Sigmoid colon (tissue), 7 donors: Measurements from ENCODE around the gene FAM81A. TPM values are rescaled to one million over a fixed set of nuclear protein-coding genes. Genes with fewer than 3 reads are reported as not detected.
A peak's percentile ranks its signal among the peaks of the same experiment; 100 is the strongest.

Experiments
- DNase-seq: peaks from one replicate; pipeline ENCODE4 v3.0.0-alpha.2; 2019
- H3K27ac ChIP-seq, 4 donors: fragments of 200-600 bp; sonication (generic); one replicate each; pipeline ENCODE4 v1.5.1; 2016 to 2019; ENCODE audit warnings: mild to moderate bottlenecking in 1 of 4
- H3K27me3 ChIP-seq, 3 donors: fragments of 200-600 bp; sonication (generic); one replicate each; pipeline ENCODE4 v1.5.1; 2019; ENCODE audit warnings: mild to moderate bottlenecking in 1 of 3
- H3K36me3 ChIP-seq, 4 donors: fragments of 200-600 bp; sonication (generic); one replicate each; pipeline ENCODE4 v1.5.1; 2016 to 2019
- H3K4me1 ChIP-seq, 4 donors: fragments of 200-600 bp; sonication (generic); one replicate each; pipeline ENCODE4 v1.5.1; 2017 to 2019
- H3K4me3 ChIP-seq, 4 donors: fragments of 200-600 bp; sonication (generic); one replicate each; pipeline ENCODE4 v1.5.1; 2017 to 2019; ENCODE audit warnings: mild to moderate bottlenecking in 2 of 4, moderate library complexity in 1 of 4
- H3K9me3 ChIP-seq, 4 donors: fragments of 200-600 bp in 3 of 4; sonication (generic) in 3 of 4; one replicate each; pipeline versions ENCODE4 v1.5.1 to v1.6.1; 2013 to 2019
- EP300 ChIP-seq, 4 donors: sonication (generic); formaldehyde crosslinking; IDR thresholded peaks; one replicate each; pipeline ENCODE4 v1.6.1; 2017; ENCODE audit warnings: antibody characterized with exemption in 4 of 4
- POLR2A ChIP-seq, 2 donors: fragments of 450-650 bp; IDR thresholded peaks; one replicate each; pipeline ENCODE4 v1.6.1; 2016; ENCODE audit warnings: antibody characterized with exemption in 2 of 2, mild to moderate bottlenecking in 2 of 2, moderate library complexity in 2 of 2
- POLR2AphosphoS5 ChIP-seq, 4 donors: sonication (generic); formaldehyde crosslinking; IDR thresholded peaks; one replicate each; pipeline ENCODE4 v1.6.1; 2017; ENCODE audit warnings: antibody characterized with exemption in 4 of 4
- WGBS, 2 donors: extraction: QIAGEN DNeasy Blood & Tissue Kit; methylation state at CpG; one replicate each; pipeline ENCODE4 v1.1.7; 2013; 5-methylcytosine and 5-hydroxymethylcytosine counted together
- intact Hi-C: fragments of 100-400 bp; cut with DNase I; formaldehyde crosslinking; loops from one replicate; pipeline ENCODE4 v1.15.1; 2023
- polyA plus RNA-seq, 3 donors: library from polyadenylated mRNA; stranded (reverse); fragments of 200-250 nt; gene quantifications; one replicate each; pipeline ENCODE4 v1.2.3, GENCODE V29; 2013
- total RNA-seq, 4 donors: library from RNA; depleted of rRNA; stranded (reverse); fragments of >200 nt; gene quantifications; one replicate each; pipeline ENCODE4 v1.1.0, GENCODE V29; 2016
- TF ChIP-seq, protein P1 (sequence below), 4 experiments: fragments of 450-650 bp in 3 of 4; fragments of 200-600 bp in 1 of 4; IDR thresholded peaks; one replicate each; pipeline ENCODE4 v1.5.1; 2016 to 2019; ENCODE audit warnings: antibody characterized with exemption in 4 of 4, mild to moderate bottlenecking in 3 of 4, moderate library complexity in 2 of 4
- donor health status: healthy with polysubstance abuse.
- donor health status: Bipolar disorder and iron deficiency.
- donor health status: healthy.

FAM81A gene
- total and polyA plus RNA-seq, 7 donors, result under 0.01 to 4.7 (median 2.5) TPM; not detected in 1

DNA sequence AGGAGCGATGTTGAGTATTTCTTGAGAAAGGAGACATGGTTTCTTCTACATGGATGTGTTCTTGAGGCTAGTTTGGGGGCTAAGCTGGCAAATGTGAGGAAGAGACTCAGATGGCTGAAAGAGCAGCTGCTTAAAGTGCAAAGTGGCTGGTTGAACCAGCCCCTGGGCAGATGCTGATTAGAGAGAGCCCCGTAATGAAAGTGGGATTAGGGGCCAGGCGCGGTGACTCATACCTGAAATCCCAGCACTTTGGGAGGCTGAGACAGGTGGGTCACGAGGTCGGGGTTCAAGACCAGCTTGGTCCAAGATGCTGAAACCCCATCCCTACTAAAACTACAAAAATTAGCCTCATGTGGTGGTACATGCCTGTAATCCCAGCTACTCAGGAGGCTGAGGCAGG, 98.6 kb downstream of the FAM81A start:
- intact Hi-C loops, result no loop called here
- DNase-seq, result peak; percentile 39
- no peaks in the 10 kb centered on the region for H3K9me3 ChIP-seq
- H3K4me3 ChIP-seq, result no peak overlapping the region
- no peaks in the 10 kb centered on the region for H3K36me3 ChIP-seq
- H3K27ac ChIP-seq, result no peak overlapping the region
- WGBS, 2 donors, result 92 to 94% methylated on average over 6 of the region's 6 CpGs
- no peaks in the 10 kb centered on the region for H3K4me1 ChIP-seq
- H3K27me3 ChIP-seq, result no peaks in the 10 kb centered on the region
- TF ChIP-seq POLR2AphosphoS5 (IDR thresholded peaks at IDR 0.05) (no peak), EP300 (IDR thresholded peaks at IDR 0.05) (no peak), POLR2A (IDR thresholded peaks at IDR 0.05) (no peak)
- TF ChIP-seq, protein P1, sequence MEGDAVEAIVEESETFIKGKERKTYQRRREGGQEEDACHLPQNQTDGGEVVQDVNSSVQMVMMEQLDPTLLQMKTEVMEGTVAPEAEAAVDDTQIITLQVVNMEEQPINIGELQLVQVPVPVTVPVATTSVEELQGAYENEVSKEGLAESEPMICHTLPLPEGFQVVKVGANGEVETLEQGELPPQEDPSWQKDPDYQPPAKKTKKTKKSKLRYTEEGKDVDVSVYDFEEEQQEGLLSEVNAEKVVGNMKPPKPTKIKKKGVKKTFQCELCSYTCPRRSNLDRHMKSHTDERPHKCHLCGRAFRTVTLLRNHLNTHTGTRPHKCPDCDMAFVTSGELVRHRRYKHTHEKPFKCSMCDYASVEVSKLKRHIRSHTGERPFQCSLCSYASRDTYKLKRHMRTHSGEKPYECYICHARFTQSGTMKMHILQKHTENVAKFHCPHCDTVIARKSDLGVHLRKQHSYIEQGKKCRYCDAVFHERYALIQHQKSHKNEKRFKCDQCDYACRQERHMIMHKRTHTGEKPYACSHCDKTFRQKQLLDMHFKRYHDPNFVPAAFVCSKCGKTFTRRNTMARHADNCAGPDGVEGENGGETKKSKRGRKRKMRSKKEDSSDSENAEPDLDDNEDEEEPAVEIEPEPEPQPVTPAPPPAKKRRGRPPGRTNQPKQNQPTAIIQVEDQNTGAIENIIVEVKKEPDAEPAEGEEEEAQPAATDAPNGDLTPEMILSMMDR (IDR thresholded peaks at IDR 0.05), result no peak

DNA sequence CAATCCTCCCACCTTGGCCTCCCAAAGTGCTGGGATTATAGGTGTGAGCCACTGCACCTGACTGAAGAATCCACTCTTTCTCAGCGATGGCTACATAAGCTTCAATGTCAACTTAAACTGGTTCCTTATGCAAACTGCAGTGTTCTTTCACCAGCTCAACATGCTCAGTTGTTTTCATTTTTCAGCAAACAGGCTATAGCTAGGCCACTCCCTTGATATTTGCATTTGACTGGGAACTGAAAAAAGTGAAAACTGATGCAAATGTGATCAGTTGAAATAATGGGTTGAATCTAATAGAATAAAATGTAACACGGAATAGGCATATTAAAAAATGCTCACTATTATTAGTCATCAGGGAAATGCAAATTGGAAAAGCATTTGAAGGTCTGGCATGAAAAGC, 99.4 kb downstream of the FAM81A start:
- no peaks in the 10 kb centered on the region for H3K27me3 ChIP-seq
- 59 to 75% methylated on average over 2 of the region's 2 CpGs for WGBS, 2 donors
- TF ChIP-seq, protein P1 (IDR thresholded peaks at IDR 0.05), result no peak
- TF ChIP-seq POLR2A (IDR thresholded peaks at IDR 0.05) (no peak), EP300 (IDR thresholded peaks at IDR 0.05) (no peak), POLR2AphosphoS5 (IDR thresholded peaks at IDR 0.05) (no peak)
- intact Hi-C loops, result no loop called here
- no peak overlapping the region for H3K27ac ChIP-seq
- H3K9me3 ChIP-seq, result no peaks in the 10 kb centered on the region
- no peak for DNase-seq
- no peaks in the 10 kb centered on the region for H3K4me1 ChIP-seq
- no peak overlapping the region for H3K4me3 ChIP-seq
- H3K36me3 ChIP-seq, result no peaks in the 10 kb centered on the region

DNA sequence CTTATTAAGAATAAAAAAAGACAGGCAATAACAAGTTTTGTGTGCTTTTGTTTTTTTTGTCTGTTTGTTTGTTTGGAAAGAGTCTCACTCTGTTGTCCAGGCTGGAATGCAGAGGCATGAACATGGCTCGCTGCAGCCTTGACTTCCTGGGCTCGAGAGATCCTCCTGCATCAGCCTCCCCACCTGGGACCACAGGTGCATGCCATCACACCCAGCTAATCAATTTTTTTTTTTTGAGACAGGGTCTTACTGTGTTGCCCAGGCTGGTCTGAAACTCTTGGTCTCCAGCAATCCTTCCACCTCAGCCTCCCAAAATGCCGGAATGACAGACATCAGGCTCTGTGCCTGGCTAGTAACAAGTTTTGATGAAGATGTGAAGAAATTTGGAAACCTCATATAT, 100.5 kb downstream of the FAM81A start:
- TF ChIP-seq, protein P1 (IDR thresholded peaks at IDR 0.05), result no peak
- TF ChIP-seq POLR2AphosphoS5 (IDR thresholded peaks at IDR 0.05) (no peak), POLR2A (IDR thresholded peaks at IDR 0.05) (no peak), EP300 (IDR thresholded peaks at IDR 0.05) (no peak)
- intact Hi-C loops, result no loop called here
- WGBS, 2 donors, result 90 to 97% methylated on average over 3 of the region's 3 CpGs
- H3K4me1 ChIP-seq, result no peaks in the 10 kb centered on the region
- H3K27me3 ChIP-seq, result no peaks in the 10 kb centered on the region
- peak; percentile 14 for DNase-seq
- no peak overlapping the region for H3K27ac ChIP-seq
- no peaks in the 10 kb centered on the region for H3K36me3 ChIP-seq
- no peak overlapping the region for H3K4me3 ChIP-seq
- H3K9me3 ChIP-seq, result no peaks in the 10 kb centered on the region

DNA sequence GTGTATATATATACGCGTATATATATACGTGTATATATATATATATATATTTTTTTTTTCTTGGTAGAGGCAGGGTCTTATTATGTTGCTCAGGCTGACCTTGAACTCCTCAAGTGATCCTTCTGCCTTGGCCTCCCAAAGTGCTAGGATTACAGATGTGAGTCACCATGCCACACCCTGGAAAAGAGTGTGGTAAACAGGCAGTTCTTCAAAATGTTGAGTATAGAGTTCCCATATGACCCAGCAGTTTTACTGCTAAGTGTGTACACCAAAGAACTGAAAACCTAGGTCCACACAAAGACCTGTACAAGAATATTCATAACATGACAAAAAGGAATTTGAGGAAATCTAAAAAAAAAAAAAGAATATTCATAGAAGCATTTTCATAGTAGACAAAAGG, 101.8 kb downstream of the FAM81A start:
- no peak for DNase-seq
- Histone ChIP-seq H3K4me1 (no peaks in the 10 kb centered on the region), H3K9me3 (no peaks in the 10 kb centered on the region), H3K4me3 (no peak overlapping the region), H3K36me3 (no peaks in the 10 kb centered on the region), H3K27ac (no peak overlapping the region), H3K27me3 (no peaks in the 10 kb centered on the region)
- WGBS, 2 donors, result 62 to 83% methylated on average over 1 to 3 of the region's 3 CpGs
- intact Hi-C loops, result no loop called here
- TF ChIP-seq POLR2A (IDR thresholded peaks at IDR 0.05), result no peak

DNA sequence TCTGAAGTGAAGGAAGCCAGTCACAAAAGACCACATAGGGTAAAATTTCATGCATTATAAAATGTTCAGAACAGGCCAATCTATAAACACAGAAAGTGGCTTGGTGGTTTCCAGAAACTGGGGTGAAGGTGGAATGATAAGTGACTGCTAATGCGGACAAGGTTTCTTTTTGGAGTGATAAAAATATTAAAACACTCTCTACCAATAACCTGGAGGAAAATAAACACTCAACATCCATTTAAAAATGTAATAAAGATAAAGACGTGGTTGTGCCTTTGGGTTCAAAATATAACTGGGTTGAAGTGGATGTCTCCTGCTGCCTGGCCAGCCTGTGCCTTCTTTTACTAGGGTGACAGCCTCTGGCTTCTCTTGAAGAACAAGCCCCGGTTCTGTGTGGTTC, 102.7 kb downstream of the FAM81A start:
- DNase-seq, result peak; percentile 9
- no peak overlapping the region for H3K27ac ChIP-seq
- intact Hi-C loops, result no loop called here
- no peak overlapping the region for H3K4me3 ChIP-seq
- H3K9me3 ChIP-seq, result no peaks in the 10 kb centered on the region
- 23 to 57% methylated on average over 3 of the region's 3 CpGs for WGBS, 2 donors
- no peaks in the 10 kb centered on the region for H3K27me3 ChIP-seq
- no peaks in the 10 kb centered on the region for H3K36me3 ChIP-seq
- TF ChIP-seq POLR2AphosphoS5 (IDR thresholded peaks at IDR 0.05), result no peak
- H3K4me1 ChIP-seq, result no peaks in the 10 kb centered on the region

DNA sequence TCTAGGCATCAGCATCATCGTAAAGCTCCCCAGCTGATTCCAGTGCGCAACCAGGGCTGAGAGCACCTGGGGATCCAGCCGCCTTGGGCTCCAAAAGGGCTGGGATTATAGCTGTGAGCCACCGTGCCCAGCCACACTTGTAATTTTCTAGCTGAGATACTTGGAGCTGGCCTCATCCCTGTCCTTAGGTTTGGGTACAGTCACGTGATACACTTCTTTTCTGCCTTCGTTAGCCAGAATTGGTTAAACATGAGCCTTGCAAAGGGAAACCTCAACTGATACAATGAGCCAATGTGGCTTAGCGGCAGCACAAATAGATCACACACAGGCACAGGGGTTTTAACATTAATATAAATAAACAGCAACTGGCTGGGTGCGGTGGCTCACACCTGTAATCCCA, 103.8 kb downstream of the FAM81A start:
- intact Hi-C loops, result no loop called here
- no peak overlapping the region for H3K4me3 ChIP-seq
- peak; percentile 30 for DNase-seq
- no peaks in the 10 kb centered on the region for H3K27me3 ChIP-seq
- no peaks in the 10 kb centered on the region for H3K9me3 ChIP-seq
- H3K4me1 ChIP-seq, result no peaks in the 10 kb centered on the region
- TF ChIP-seq, protein P1 (IDR thresholded peaks at IDR 0.05), result no peak
- TF ChIP-seq EP300 (IDR thresholded peaks at IDR 0.05), result no peak
- TF ChIP-seq POLR2AphosphoS5 (IDR thresholded peaks at IDR 0.05), result no peak
- TF ChIP-seq POLR2A (IDR thresholded peaks at IDR 0.05), result no peak
- no peak overlapping the region for H3K27ac ChIP-seq
- H3K36me3 ChIP-seq, result no peaks in the 10 kb centered on the region
- WGBS, 2 donors, result 81 to 82% methylated on average over 8 of the region's 8 CpGs
